Neural cell (in vitro differentiated cells): ENCODE measurements around the gene AXIN1. TPM values are rescaled to one million over a fixed set of nuclear protein-coding genes. Genes with fewer than 3 reads are reported as not detected.

Experiments used
- H2AFZ ChIP-seq: fragments of 200-600, 300-800 bp; sonication (generic), shearing (Covaris generic); 2 replicates; pipeline ENCODE4 v1.6.0; 2014; ENCODE audit warnings: low read depth, mild to moderate bottlenecking, antibody characterized with exemption, low read length, moderate library complexity
- H3F3A ChIP-seq: fragments of 200-600 bp; shearing (Covaris generic); 2 replicates; pipeline ENCODE4 v1.6.1; 2016; ENCODE audit warnings: mild to moderate bottlenecking, moderate library complexity, mixed read lengths, antibody characterized with exemption, low read length; ENCODE audit not compliant: insufficient read depth, poor library complexity, severe bottlenecking
- H3K27ac ChIP-seq: fragments of 200-600, 300-800 bp; sonication (generic), shearing (Covaris generic); 2 replicates; pipeline ENCODE4 v1.5.1; 2014; ENCODE audit warnings: mild to moderate bottlenecking, low read length, moderate library complexity
- H3K27me3 ChIP-seq: fragments of 300-800, 200-600 bp; sonication (generic), shearing (Covaris generic); 2 replicates; pipeline ENCODE4 v1.6.0; 2014; ENCODE audit warnings: mild to moderate bottlenecking, low read depth, low read length, moderate library complexity; ENCODE audit not compliant: insufficient read depth
- H3K36me3 ChIP-seq: fragments of 300-800, 200-600 bp; sonication (generic), shearing (Covaris generic); 2 replicates; pipeline ENCODE4 v1.5.1; 2014; ENCODE audit warnings: mild to moderate bottlenecking, antibody characterized with exemption, low read length, moderate library complexity; ENCODE audit not compliant: insufficient read depth
- H3K4me2 ChIP-seq: fragments of 300-800, 200-600 bp; sonication (generic), shearing (Covaris generic); 2 replicates; pipeline ENCODE4 v1.6.0; 2014; ENCODE audit warnings: mild to moderate bottlenecking, low read length
- H3K4me3 ChIP-seq: fragments of 300-800, 200-600 bp; sonication (generic), shearing (Covaris generic); 2 replicates; pipeline ENCODE4 v1.5.1; 2014; ENCODE audit warnings: mild to moderate bottlenecking, low read length, moderate library complexity
- H3K79me2 ChIP-seq: fragments of 200-600 bp; shearing (Covaris generic); replicated peaks from 2 replicates; pipeline ENCODE4 v1.6.0; 2014; ENCODE audit warnings: mild to moderate bottlenecking, low read length, moderate library complexity; ENCODE audit not compliant: insufficient read depth
- H3K9ac ChIP-seq: fragments of 300-800, 200-600 bp; sonication (generic), shearing (Covaris generic); 2 replicates; pipeline ENCODE4 v1.6.1; 2016; ENCODE audit warnings: mild to moderate bottlenecking, low read length, mixed read lengths
- H3K9me2 ChIP-seq: fragments of 200-600 bp; shearing (Covaris generic); 2 replicates; pipeline ENCODE4 v1.6.1; 2016; ENCODE audit warnings: mild to moderate bottlenecking, low read length, mixed read lengths; ENCODE audit not compliant: insufficient read depth
- H3K9me3 ChIP-seq: fragments of 200-600, 300-800 bp; sonication (generic), shearing (Covaris generic); 2 replicates; pipeline ENCODE4 v1.6.1; 2016; ENCODE audit warnings: mild to moderate bottlenecking, mixed run types, low read length, moderate library complexity, mixed read lengths
- H4K20me1 ChIP-seq: fragments of 200-600 bp; shearing (Covaris generic); 2 replicates; pipeline ENCODE4 v1.6.1; 2016; ENCODE audit warnings: mild to moderate bottlenecking, mixed run types; ENCODE audit not compliant: insufficient read depth
- EP300 ChIP-seq: fragments of 450-650 bp; conservative IDR thresholded peaks from 2 replicates; pipeline ENCODE4 v1.6.1; 2014; ENCODE audit warnings: antibody characterized with exemption, mild to moderate bottlenecking, moderate library complexity; ENCODE audit not compliant: poor library complexity, severe bottlenecking
- EZH2 ChIP-seq: fragments of 200-600, 300-800 bp; shearing (Covaris generic), sonication (generic); IDR thresholded peaks from 2 replicates; pipeline ENCODE4 v1.6.1; 2014; ENCODE audit warnings: antibody characterized with exemption, low read length, borderline replicate concordance, mild to moderate bottlenecking; ENCODE audit not compliant: insufficient read depth, poor library complexity, severe bottlenecking
- MXI1 ChIP-seq: fragments of 450-650 bp; conservative IDR thresholded peaks from 2 replicates; pipeline ENCODE4 v1.6.1; 2014; ENCODE audit warnings: antibody characterized with exemption, mild to moderate bottlenecking; ENCODE audit not compliant: poor library complexity, severe bottlenecking
- POLR2AphosphoS5 ChIP-seq: IDR thresholded peaks from 2 replicates; pipeline ENCODE4 v1.6.1; 2012
- RAD21 ChIP-seq: fragments of 450-650 bp; conservative IDR thresholded peaks from 2 replicates; pipeline ENCODE4 v1.6.1; 2014; ENCODE audit warnings: antibody characterized with exemption, mild to moderate bottlenecking, moderate library complexity
- SMC3 ChIP-seq: fragments of 450-650 bp; conservative IDR thresholded peaks from 2 replicates; pipeline ENCODE4 v1.6.1; 2014; ENCODE audit warnings: antibody characterized with exemption, mild to moderate bottlenecking, moderate library complexity; ENCODE audit not compliant: poor library complexity
- TAF1 ChIP-seq: IDR thresholded peaks from 2 replicates; pipeline ENCODE4 v1.6.1; 2012; ENCODE audit warnings: low read depth
- polyA plus RNA-seq: library from polyadenylated mRNA; depleted of rRNA; stranded (reverse); fragments of >200 nt; gene quantifications from 2 replicates; pipeline ENCODE4 v1.2.3, GENCODE V29; 2014
- TF ChIP-seq, protein P1 (sequence below): fragments of 450-650 bp; IDR thresholded peaks from 2 replicates; pipeline ENCODE4 v1.5.1; 2014; ENCODE audit warnings: antibody characterized with exemption, mild to moderate bottlenecking, moderate library complexity; ENCODE audit not compliant: poor library complexity, severe bottlenecking
- TF ChIP-seq, protein P2 (sequence below): IDR thresholded peaks from 2 replicates; pipeline ENCODE4 v1.6.1; 2012; ENCODE audit warnings: borderline replicate concordance

The AXIN1 gene
- polyA plus RNA-seq, 1 donor from 2014 or later, result 30.5 TPM

DNA sequence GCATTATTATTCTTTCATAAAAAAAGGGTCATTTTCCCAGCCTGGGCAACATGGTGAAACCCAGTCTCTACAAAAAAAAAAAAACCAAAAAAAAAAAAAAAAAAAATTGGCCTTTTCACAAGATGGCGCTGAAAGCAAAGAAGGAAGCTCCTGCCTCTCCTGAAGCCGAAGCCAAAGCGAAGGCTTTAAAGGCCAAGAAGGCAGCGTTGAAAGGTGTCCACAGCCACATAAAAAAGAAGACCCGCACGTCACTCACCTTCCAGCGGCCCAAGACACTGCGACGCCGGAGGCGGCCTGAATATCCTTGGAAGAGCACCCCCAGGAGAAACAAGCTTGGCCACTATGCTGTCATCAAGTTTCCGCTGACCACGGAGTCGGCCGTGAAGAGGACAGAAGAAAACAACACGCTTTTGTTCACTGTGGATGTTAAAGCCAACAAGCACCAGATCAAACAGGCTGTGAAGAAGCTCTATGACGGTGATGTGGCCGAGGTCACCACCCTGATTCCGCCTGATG lies 34.2 kb upstream of the AXIN1 start:
- Histone ChIP-seq H3K9me3 (no peaks in the 10 kb centered on the region), H3K9ac (no peak overlapping the region), H3K79me2 (no peaks in the 10 kb centered on the region), H3K36me3 (no peaks in the 10 kb centered on the region), H3K4me3 (no peak overlapping the region), H2AFZ (no peak overlapping the region), H3K27me3 (no peaks in the 10 kb centered on the region), H4K20me1 (no peaks in the 10 kb centered on the region), H3K9me2 (no peaks in the 10 kb centered on the region), H3K27ac (no peak overlapping the region), H3F3A (no peaks in the 10 kb centered on the region), H3K4me2 (no peak overlapping the region)
- TF ChIP-seq, protein P1, sequence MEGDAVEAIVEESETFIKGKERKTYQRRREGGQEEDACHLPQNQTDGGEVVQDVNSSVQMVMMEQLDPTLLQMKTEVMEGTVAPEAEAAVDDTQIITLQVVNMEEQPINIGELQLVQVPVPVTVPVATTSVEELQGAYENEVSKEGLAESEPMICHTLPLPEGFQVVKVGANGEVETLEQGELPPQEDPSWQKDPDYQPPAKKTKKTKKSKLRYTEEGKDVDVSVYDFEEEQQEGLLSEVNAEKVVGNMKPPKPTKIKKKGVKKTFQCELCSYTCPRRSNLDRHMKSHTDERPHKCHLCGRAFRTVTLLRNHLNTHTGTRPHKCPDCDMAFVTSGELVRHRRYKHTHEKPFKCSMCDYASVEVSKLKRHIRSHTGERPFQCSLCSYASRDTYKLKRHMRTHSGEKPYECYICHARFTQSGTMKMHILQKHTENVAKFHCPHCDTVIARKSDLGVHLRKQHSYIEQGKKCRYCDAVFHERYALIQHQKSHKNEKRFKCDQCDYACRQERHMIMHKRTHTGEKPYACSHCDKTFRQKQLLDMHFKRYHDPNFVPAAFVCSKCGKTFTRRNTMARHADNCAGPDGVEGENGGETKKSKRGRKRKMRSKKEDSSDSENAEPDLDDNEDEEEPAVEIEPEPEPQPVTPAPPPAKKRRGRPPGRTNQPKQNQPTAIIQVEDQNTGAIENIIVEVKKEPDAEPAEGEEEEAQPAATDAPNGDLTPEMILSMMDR, result peak; percentile 43
- TF ChIP-seq POLR2AphosphoS5, result no peak
- no peak for TF ChIP-seq EZH2
- no peak for TF ChIP-seq EP300
- no peak for TF ChIP-seq MXI1
- TF ChIP-seq, protein P2, sequence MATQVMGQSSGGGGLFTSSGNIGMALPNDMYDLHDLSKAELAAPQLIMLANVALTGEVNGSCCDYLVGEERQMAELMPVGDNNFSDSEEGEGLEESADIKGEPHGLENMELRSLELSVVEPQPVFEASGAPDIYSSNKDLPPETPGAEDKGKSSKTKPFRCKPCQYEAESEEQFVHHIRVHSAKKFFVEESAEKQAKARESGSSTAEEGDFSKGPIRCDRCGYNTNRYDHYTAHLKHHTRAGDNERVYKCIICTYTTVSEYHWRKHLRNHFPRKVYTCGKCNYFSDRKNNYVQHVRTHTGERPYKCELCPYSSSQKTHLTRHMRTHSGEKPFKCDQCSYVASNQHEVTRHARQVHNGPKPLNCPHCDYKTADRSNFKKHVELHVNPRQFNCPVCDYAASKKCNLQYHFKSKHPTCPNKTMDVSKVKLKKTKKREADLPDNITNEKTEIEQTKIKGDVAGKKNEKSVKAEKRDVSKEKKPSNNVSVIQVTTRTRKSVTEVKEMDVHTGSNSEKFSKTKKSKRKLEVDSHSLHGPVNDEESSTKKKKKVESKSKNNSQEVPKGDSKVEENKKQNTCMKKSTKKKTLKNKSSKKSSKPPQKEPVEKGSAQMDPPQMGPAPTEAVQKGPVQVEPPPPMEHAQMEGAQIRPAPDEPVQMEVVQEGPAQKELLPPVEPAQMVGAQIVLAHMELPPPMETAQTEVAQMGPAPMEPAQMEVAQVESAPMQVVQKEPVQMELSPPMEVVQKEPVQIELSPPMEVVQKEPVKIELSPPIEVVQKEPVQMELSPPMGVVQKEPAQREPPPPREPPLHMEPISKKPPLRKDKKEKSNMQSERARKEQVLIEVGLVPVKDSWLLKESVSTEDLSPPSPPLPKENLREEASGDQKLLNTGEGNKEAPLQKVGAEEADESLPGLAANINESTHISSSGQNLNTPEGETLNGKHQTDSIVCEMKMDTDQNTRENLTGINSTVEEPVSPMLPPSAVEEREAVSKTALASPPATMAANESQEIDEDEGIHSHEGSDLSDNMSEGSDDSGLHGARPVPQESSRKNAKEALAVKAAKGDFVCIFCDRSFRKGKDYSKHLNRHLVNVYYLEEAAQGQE, result no peak
- no peak for TF ChIP-seq SMC3
- TF ChIP-seq TAF1, result no peak
- peak; percentile 48 for TF ChIP-seq RAD21

DNA sequence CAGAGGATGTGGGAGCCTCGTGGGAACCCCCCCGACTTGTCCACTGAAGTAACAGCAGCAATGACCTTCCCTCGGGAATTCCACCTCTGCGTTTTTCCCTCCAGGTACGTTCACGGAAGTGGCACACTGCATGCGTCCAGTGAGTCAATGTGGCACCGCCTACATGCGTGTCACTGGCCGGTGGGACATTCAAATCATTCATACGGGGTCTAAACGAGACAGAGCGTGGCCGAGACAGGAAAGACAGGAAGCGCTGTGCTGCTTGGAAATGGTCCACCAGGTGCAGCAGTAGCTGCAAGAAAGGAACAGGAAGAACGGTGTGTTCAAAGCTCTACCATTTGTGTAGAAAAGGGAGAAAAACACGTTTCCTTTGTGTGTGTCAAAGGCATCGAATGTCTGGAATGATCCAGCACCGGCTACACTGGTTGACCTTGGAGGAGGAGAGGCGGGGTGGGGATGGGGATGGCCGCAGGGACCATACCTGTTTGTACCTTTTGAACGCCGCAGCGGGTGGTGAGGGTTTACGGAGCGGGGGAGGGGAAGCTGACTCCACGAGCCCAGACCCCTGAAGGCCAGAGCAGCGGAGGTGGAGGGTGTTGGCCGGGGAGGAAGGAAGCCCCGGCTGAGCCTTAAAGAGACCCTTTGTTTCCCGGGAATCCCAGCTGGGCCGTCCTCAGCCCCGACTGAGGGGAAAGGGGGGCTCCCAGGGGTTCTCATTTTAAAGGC lies 31.0 kb upstream of the AXIN1 start:
- peak overlapping the region; percentile 77 for H3K4me3 ChIP-seq
- peaks cover 4% of the 10 kb centered on the region for H4K20me1 ChIP-seq
- H3K9ac ChIP-seq, result peak overlapping the region; percentile 69
- H2AFZ ChIP-seq, result peak overlapping the region; percentile 21
- no peaks in the 10 kb centered on the region for H3F3A ChIP-seq
- H3K27ac ChIP-seq, result peak overlapping the region; percentile 42
- H3K4me2 ChIP-seq, result peak overlapping the region; percentile 51
- H3K36me3 ChIP-seq, result no peaks in the 10 kb centered on the region
- H3K9me3 ChIP-seq, result no peaks in the 10 kb centered on the region
- TF ChIP-seq, protein P1, result peak; percentile 44
- TF ChIP-seq, protein P2, result peak; percentile 51
- TF ChIP-seq RAD21 (peak; percentile 33), TAF1 (no peak), SMC3 (peak; percentile 19), EP300 (no peak), POLR2AphosphoS5 (peak; percentile 59), MXI1 (peak; percentile 66), EZH2 (no peak)
- no peaks in the 10 kb centered on the region for H3K9me2 ChIP-seq
- peaks cover 6% of the 10 kb centered on the region for H3K79me2 ChIP-seq
- no peaks in the 10 kb centered on the region for H3K27me3 ChIP-seq
